Nasal cavity respiratory epithelium epithelial cell of viscerocranial mucosa (primary cell): ENCODE measurements around the gene NIPAL4. TPM values are rescaled to one million over a fixed set of nuclear protein-coding genes. Genes with fewer than 3 reads are reported as not detected.

Source experiments
- total RNA-seq: library from RNA; depleted of rRNA; stranded (reverse); fragments of >200 nt; gene quantifications from 2 replicates; pipeline ENCODE4 v1.2.3, GENCODE V29; 2014

The NIPAL4 gene
- total RNA-seq, result 15.0 and 39.0 TPM in 2 replicates

GRCh38 chr5:157459715-157460599, at the start of gene NIPAL4:
Gene NIPAL4 (plus strand): TSS chr5:157460213. CDS start chr5:157460321, 108 bp downstream.

Other genes with a start within 250 kb of the NIPAL4 start
- gene CYFIP2, start 194.1 kb upstream of the NIPAL4 start, total RNA-seq, result 2.1 and 4.3 TPM in 2 replicates
- gene ADAM19, start 115.6 kb downstream of the NIPAL4 start, total RNA-seq, result 2.7 and 11.2 TPM in 2 replicates
- gene SOX30, start 192.2 kb downstream of the NIPAL4 start, total RNA-seq, result under 0.01 TPM in 1 of 2 replicates, not detected in the other
- not detected in 2 replicates for gene C5orf52, start 211.3 kb downstream of the NIPAL4 start, total RNA-seq